GM18870 (cell line): ENCODE results near the gene LCN15.
"Not testable (repeated sequence)": the region's sequence is repeated elsewhere in the genome, so short reads cannot be mapped to it uniquely, and the experiment has no call there.

Experiments
- ATAC-seq: cut with Tn5 transposase; IDR thresholded peaks from one replicate; pipeline ENCODE4 v1.9.1; 2021; ENCODE audit warnings: moderate library complexity; ENCODE audit not compliant: unreplicated experiment

LCN15 gene

GRCh38 chr9:136756134-136756438, 8.2 kb downstream of the LCN15 start:
- ATAC-seq, result no peak

- not testable (repeated sequence) for ATAC-seq
Observed at GRCh38 chr9:136755302-136756133, 8.8 kb downstream of the LCN15 start.

- ATAC-seq, result no peak
Observed at GRCh38 chr9:136754626-136755301, 9.6 kb downstream of the LCN15 start.

- ATAC-seq, result no peak
Observed at GRCh38 chr9:136754059-136754572, 10.2 kb downstream of the LCN15 start.

GRCh38 chr9:136753371-136754058, 10.8 kb downstream of the LCN15 start:
- ATAC-seq, result no peak

GRCh38 chr9:136751814-136752213, 12.5 kb downstream of the LCN15 start:
- no peak for ATAC-seq

GRCh38 chr9:136751244-136751643, 13.1 kb downstream of the LCN15 start:
- ATAC-seq, result no peak

- no peak for ATAC-seq
Observed at GRCh38 chr9:136750526-136750925, 13.8 kb downstream of the LCN15 start.

GRCh38 chr9:136748666-136749611, 15.4 kb downstream of the LCN15 start:
- no peak for ATAC-seq

GRCh38 chr9:136748201-136748600, 16.1 kb downstream of the LCN15 start, which contains the start of gene LCN6:
Gene LCN6, minus strand, starts transcription at chr9:136748525. Its CDS starts 42 bp downstream, at chr9:136748483.
- ATAC-seq, result no peak

GRCh38 chr9:136747161-136748060, 16.9 kb downstream of the LCN15 start:
- no peak for ATAC-seq

- ATAC-seq, result no peak
Observed at GRCh38 chr9:136746621-136747020, 17.7 kb downstream of the LCN15 start.

- no peak for ATAC-seq
Observed at GRCh38 chr9:136746155-136746490, 18.2 kb downstream of the LCN15 start.

- ATAC-seq, result no peak
Observed at GRCh38 chr9:136745389-136746154, 18.7 kb downstream of the LCN15 start.

GRCh38 chr9:136744773-136745172, 19.5 kb downstream of the LCN15 start:
- no peak for ATAC-seq

GRCh38 chr9:136743639-136744211, 20.6 kb downstream of the LCN15 start:
- ATAC-seq, result no peak

GRCh38 chr9:136742591-136743391, 21.5 kb downstream of the LCN15 start, which contains the start of gene LCN10:
Gene LCN10, minus strand, starts transcription at chr9:136742940. Its CDS starts 37 bp downstream, at chr9:136742903.
- no peak for ATAC-seq
